GM18858 (cell line): ENCODE data around the gene PFKFB4.

Source experiments
- ATAC-seq: cut with Tn5 transposase; IDR thresholded peaks from one replicate; pipeline ENCODE4 v1.9.1; 2021; ENCODE audit not compliant: unreplicated experiment

PFKFB4 gene

GRCh38 chr3:48556796-48557626 is at the start of gene PFKFB4:
Gene PFKFB4 (minus strand): TSS chr3:48556803. CDS start chr3:48556777, 26 bp downstream.
- peak; percentile 64 for ATAC-seq

DNA sequence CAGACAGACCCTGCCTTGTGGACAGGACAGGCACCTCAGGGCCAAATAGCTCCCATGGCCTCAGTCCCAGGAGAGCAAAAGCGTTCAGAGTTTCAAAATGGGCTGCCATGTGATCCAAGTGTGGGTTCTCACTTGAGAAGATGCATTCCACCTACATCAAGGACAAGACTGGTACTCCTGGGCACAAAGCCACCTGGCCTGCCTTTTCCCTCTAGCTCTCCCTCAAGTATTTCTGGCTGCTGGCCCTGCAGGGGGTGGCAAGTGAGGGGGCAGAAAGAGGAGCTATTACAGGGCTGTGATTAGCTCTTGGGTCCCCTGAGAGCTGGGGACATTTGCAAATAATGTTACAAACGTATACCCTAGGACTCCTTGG is 45.0 kb upstream of the PFKFB4 start:
- ATAC-seq: no peak

DNA sequence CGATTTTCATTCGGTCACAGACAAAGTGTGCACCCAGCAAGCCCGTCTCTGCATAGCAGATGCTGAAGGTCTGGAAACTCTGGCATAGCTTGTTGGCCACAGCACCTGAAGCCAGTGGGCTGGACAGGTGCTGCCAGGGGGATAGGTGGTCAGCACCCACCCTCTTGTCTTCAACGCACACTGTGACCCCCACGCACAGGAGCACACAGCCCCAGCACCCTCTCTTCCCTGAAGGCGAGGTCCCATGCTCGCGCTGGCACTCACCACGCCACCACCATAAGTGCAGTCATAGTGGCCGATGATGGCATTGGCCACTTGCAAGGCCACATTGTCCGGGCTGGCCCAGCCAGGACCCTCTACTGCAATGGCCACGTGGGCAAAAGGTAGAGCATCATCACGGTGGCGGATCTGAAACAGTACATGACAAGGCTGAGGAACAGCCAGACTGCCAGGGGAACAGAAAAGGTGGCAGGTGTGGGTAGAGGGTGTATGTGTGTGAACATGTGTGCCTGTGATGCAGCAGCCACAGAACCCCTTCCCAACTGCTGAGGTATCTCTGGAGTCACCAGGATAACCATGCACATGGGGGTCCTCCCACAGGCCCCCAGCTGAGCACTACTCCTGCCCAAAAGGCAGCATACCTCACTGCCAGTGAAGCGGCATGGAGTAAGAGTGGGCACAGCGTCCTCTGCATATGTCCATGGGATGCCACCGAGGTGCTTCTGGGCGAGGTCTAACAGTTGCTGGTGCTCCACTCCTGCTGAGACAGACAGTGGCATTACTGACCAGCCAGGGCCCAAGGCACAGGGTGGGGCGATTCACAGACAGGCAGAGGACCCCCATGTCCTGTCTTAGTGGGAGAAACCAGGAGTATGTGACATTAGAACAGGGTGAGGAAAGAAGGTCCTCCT is 44.4 kb upstream of the PFKFB4 start:
- ATAC-seq: no peak

- no peak for ATAC-seq
Measured at GRCh38 chr3:48599509-48600285, 43.1 kb upstream of the PFKFB4 start.

DNA sequence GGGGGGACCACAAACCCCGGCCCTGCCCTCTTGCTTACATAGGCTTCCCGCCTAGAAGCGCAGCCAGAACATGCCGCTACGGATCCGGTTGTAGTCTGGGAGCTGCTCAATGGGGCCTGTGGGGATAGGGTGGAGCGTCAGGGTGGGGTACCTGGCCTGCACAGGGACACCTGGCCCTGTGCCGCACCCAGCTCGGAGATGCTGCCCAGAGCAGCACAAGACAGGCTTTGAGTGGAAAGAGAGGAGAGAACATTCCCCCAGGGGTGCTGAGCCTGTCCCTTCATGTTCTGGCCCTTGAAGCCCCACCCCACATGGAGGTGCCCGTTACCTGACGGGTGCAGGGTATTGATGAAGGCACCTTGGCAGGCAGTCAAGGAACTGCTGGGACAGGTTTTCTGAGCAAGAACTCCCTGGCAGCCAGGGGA is 42.5 kb upstream of the PFKFB4 start:
- ATAC-seq: no peak

GRCh38 chr3:48598323-48599076 is 41.9 kb upstream of the PFKFB4 start:
- ATAC-seq: no peak

DNA sequence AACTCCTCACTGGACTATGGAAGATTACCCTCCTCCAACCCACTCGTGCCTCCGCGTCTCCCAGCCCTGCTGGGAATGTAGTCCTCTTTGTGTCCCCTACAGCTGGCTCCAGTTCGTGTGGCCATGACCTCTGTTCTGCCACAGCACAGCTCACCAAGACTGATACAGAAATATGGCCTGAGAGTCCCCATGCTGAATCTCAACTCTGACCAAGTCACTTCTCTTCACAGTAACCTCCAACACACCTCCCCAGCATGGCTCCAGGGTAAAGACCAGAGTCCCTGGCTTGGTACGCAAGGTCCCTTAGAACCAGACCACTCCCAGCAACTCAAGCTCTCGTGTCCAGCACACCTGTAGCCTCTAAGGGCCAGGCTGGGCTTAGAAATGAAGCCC is 40.8 kb upstream of the PFKFB4 start:
- ATAC-seq: no peak

GRCh38 chr3:48596676-48597407 is 40.2 kb upstream of the PFKFB4 start:
- no peak for ATAC-seq

GRCh38 chr3:48596157-48596556 is 39.6 kb upstream of the PFKFB4 start:
- ATAC-seq: no peak

DNA sequence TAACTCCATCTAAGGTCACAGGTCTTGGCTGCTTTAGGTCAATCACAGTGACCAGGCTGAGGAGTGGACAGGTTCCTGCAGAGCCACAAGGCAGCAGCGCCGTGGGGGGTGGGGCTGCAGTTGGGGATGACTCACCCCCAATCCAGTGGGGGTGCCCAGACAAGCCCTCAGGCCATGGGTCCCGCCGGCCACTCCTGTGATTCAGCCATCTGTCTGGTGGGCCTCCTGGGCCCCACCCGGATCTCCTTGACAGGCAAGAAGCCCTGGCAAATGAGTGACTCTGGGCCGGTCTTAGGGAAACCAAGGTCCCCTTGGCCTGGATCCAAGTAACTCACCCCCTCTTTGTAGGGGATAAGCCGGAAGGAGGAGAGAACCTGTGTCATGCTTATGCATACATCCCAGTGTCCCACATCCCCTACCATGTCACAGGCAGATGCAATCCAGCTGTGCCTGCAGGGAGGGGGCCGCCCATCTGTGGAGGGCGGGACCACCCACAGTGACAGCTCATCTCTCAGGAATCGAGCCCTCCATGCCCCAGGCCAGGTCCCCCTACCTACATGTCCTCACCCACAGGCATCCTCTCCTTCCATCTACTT is 39.0 kb upstream of the PFKFB4 start:
- no peak for ATAC-seq

GRCh38 chr3:48595075-48595525 is 38.5 kb upstream of the PFKFB4 start, which contains the start of gene COL7A1:
Gene COL7A1 (minus strand): TSS chr3:48595329. CDS start chr3:48595159, 170 bp downstream.
- no peak for ATAC-seq

- no peak for ATAC-seq
Measured at GRCh38 chr3:48594417-48595049, 37.9 kb upstream of the PFKFB4 start.

DNA sequence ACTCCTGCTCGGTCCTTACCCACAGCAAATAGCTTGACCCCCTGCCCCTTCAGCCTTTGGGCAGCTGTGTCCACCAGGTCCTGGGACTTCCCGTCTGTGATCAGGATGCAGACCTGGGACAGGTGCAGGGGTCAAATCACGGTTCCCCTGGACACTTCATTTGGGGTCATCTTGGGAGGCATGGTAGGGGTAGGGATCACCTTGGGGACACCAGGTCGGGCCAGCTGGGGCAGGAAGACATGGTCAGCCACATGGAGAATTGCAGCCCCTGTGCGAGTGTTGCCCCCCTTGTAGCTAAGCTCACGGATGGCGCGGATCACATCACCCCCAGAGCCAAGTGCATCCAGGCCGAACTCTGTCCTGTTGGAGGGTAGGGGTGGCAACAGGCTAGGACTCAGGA is 36.7 kb upstream of the PFKFB4 start:
- ATAC-seq: no peak

GRCh38 chr3:48592519-48593087 is 36.0 kb upstream of the PFKFB4 start:
- ATAC-seq: no peak

DNA sequence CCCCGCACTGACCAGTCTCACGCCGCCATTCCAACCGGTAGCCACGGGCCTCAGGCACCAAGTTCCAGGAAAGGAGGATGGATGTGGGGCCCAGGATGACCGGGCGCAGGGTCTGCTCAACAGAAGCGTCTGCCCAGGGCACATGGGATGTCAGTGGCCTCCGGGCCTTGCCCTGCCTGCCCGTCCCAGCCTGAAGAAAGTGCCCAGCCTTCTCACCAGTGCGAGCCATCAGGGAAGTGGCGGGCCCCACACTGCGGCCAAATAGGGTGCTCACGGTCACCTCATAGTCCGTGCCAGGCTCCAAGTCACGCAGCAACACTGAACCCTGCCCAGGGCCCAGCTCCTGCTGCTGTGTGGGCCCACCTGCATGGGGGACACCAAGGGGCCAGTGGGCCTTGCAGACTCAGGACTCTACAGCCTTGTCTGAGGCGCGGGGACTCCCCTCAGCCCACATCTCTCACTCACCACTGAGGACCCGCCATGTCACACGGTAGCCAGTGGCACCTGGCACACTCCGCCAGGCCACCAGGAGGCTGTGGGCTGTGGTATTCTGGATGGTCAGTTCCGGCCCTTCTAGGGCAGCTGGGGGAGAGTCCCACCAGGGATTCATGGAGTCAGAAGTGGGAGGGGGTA is 35.4 kb upstream of the PFKFB4 start:
- ATAC-seq: no peak

GRCh38 chr3:48591436-48591835 is 34.8 kb upstream of the PFKFB4 start:
- no peak for ATAC-seq

GRCh38 chr3:48588230-48588629 is 31.6 kb upstream of the PFKFB4 start:
- ATAC-seq: no peak

DNA sequence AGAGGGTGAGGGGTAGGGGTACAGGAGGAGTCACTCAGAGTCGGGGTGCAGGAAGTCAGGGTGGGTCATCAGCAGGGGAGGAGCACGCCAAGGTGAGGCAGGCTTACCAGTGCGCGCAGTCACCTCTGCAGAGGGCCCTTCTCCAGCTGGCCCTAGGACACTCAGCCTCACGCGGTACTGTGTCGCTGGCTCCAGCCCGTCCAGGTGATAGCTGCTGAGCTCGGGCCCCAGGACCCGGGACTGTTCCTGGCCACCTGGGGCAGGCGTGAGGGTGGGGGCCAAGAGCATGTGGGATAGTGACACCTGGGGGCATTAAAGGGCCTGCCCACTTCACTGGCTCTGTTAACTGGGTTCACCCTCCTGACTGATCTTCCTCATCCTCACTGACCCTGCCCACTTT is 31.1 kb upstream of the PFKFB4 start:
- ATAC-seq: no peak
